G401.6 (cell line): ENCODE measurements around the gene NPIPB13.
"Not testable (repeated sequence)": the region's sequence is repeated elsewhere in the genome, so short reads cannot be mapped to it uniquely, and the experiment has no call there.

Source experiments
- FAIRE-seq: peaks from 2 replicates; lab custom pipeline; 2012; peaks lifted over from hg19 to GRCh38; lab: Jason Lieb, UNC

The NPIPB13 gene

GRCh38 chr16:30248379-30248778, at the start of gene NPIPB13:
NPIPB13 (minus strand) TSS chr16:30248479; CDS start chr16:30245573, 2,906 bp downstream.
- FAIRE-seq: not testable (repeated sequence)

GRCh38 chr16:30282357-30282756, 34.1 kb upstream of the NPIPB13 start:
- FAIRE-seq: not testable (repeated sequence)

DNA sequence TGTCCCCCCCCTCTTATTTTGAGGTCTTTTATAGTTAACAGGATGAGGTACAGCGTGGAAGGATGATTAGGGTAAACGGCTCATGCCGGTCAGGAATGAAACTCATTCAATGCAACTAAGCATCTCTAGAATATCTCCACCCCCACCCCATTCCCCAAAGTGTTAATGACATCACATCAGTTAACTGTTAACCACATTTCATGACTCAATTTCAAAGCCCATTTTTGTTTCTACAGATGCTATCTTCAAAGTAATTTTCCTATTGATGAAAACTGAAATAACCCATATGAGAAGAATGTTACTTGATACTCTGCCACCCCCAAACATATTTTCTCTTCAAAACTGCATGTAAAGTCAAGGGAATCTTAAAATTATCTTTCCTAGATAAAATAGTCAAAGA, 30.2 kb upstream of the NPIPB13 start:
- FAIRE-seq: not testable (repeated sequence)

- FAIRE-seq: not testable (repeated sequence)
Measured at GRCh38 chr16:30217082-30217481, 31.2 kb downstream of the NPIPB13 start.

- not testable (repeated sequence) for FAIRE-seq
Measured at GRCh38 chr16:30211414-30211813, 36.9 kb downstream of the NPIPB13 start.

DNA sequence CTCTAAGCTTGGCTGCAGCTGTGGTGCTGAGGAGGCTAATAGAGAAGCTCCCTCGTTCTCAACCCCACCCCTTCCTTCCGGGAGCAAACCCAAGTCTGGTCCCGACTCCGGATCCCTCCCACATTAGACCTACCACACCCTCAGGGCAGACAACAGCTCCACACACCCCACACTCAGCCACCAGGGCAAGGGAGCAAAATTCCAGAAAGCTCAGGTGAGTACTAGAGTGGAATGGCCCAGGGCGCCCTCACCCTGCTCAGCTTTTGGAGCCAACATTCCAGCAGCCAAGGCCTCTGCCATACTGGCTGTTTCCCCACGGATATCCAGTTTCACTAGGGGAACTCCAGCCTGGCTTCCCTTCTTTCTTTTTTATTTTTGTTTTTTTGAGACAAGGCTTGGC, 39.2 kb downstream of the NPIPB13 start:
- not testable (repeated sequence) for FAIRE-seq

DNA sequence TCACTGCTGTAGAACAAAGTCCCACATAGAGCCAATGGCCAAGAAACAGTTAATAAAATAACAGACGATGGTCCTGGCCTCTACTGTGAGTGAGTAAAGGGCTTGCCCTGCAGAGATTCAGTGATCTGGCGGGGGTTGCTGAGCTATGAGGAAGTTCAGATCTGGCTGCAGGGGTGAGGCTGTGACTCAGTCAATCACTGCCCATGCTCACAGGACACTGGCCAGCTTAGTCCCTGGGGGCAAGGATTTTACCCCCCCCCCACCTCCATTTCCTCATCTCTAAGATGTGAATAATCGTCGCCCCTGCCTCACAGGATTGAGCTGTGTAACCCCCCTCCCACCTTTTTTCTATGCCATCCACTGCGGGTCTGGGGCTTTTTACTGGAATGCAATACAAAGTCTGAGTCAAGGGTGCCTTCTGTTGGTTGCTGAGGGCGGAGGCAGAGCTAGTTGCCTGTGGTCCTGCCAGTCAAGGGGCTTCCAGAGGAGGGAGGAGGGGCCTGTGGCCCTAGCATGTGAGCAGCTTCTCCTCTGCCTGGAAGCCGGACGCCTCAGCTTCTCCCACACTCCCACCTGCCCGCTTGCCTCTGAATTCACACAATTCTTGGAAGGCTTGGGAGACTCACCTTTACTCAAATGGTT, 41.1 kb downstream of the NPIPB13 start:
- FAIRE-seq: peak; percentile 51

- not testable (repeated sequence) for FAIRE-seq
Measured at GRCh38 chr16:30206252-30206651, 42.0 kb downstream of the NPIPB13 start.

GRCh38 chr16:30205541-30206236, 42.6 kb downstream of the NPIPB13 start:
- not testable (repeated sequence) for FAIRE-seq

- FAIRE-seq: not testable (repeated sequence)
Measured at GRCh38 chr16:30199608-30200343, 48.5 kb downstream of the NPIPB13 start.

GRCh38 chr16:30199049-30199448, 49.2 kb downstream of the NPIPB13 start, which contains the start of gene SULT1A3:
SULT1A3 (plus strand) TSS chr16:30199255; CDS start chr16:30200729, 1,474 bp downstream.
- FAIRE-seq: not testable (repeated sequence)
